SKM-1 (cell line): Measurements from ENCODE around the gene ZNF148.
"Not testable (repeated sequence)": the region's sequence is repeated elsewhere in the genome, so short reads cannot be mapped to it uniquely, and the experiment has no call there.

ENCODE experiments used
- DNase-seq: peaks from one replicate; lab custom pipeline; 2025; ENCODE audit not compliant: unreplicated experiment; lab: John Stamatoyannopoulos, UW

The ZNF148 gene

DNA sequence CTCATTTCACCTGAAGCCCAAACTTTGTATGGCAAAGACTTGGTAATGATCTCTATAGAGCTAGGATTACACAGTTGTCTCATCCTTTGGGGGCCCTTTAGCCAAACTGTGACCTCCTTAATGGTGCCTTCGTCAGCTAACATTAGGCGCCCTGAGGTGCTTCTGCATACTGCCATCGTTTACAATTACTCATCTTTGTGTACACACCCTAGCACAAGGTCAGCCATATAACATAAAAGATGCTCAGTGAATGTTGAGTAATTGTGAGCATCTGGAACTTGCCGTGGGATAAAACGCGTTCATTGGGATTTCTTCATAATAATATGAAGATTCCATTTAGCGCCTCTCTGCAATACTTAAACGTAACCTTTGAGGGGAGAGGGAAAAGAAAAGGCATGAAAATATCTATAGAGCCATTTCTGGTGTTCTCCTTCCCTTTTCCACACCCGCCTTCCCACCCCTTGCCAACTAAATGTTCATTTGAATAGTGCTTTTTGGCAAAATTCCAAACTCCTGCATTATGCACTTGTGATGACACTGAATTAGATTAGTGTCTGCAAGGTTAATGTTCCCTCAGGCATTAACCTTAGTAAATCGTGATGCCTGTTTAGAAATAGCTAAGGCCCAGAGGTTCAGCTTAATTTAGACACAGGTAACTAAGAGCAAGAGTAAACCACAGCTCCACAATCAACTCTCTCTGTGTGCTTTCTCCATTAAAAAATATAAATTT lies 990 bp upstream of the ZNF148 start:
- DNase-seq = no peak

DNA sequence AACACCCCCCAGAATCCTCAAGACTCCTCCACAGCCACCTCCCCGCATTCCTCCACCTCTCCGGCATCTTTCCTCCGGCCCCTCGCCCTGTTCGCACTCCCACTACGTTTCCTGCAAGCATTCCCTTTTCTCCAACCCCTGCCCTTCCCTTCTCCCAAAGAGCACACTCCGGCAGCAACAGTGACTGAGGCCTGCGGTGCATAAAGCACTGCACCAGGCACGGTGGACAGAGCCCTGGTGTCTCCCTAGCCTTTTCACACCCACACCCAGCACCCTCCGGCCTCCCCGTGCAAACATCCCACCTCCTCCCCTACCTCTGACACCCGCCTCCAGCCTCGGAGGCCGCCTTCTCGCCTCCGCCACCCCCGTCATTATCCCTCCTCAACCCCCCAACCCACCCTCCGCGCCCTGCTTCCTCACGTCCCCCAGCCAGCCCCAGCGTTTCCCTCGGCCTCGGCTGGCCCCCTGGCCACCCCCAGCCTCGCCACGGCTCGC lies 577 bp downstream of the ZNF148 start:
- DNase-seq = no peak

DNA sequence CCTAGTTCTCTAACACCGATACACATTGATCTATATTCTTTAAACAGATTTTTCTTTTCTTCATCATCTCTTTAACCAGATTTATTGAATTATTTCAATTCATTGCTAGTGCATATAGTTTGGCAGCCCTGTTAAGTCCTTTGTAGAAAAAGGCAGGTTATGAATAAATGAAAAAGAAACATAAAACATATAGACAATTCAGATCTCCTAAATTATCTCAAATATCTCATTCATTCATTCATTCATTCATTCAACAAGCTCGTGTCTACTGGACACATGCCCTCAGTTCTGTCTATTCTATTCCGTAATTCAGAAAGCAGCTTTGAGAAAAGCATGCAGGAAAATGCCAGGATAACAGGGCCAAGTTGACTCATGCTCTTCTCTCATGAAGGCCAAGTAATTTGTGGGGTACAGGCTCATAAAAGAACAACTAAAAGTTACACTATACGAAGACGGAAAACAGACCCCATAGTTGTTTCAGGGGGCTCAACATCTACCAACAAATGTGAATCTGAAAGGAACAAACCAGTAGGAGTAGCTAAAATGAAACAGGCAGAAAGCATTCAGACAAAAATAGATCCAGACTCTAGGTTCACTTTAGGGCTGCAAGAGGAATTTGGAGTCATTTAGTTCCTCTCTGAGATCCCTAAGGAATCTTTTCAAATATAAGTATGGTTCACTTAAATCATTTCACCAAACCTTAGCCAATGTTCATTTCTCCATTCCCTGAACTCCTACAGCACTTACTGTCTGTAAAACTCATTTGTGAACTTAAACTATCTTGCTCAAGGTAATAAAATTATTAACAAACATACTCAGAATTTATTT lies 7.5 kb downstream of the ZNF148 start:
- no peak for DNase-seq

DNA sequence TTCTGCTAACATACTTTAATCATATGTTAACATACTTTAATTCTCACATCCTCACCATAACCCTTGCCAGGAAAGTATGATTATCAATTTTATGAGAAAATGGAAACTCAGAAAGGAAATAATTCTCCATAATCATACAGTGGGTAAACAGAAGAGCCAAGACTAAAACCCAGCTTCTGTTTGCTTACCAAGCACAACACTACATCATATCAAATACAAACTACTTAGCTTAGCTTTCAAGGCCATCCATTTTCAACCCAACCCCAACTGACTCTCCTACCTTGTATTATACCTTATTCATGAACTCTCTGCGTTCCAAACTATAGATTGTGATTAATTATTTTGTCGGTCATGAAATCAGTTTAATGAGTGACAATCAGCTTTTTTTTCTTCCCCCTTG lies 9.0 kb downstream of the ZNF148 start:
- DNase-seq = no peak

DNA sequence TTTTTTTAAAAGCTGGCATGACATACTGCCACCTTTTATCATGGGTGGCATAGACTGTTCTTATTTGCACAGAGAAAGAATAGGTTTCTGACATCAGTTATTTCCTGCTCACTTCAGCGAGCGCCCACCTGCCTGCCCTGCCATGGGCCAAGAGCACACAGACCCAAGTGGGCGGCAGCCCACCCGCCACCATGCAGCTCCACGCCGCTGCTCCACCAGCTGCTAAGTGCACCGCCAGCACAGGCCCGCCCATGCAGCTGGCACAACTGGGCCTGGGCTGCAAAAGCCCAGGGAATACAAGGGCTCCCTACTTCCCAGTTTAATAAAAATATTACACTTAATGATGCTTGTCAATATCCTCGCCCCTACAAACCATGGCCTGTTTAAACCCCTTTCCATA lies 15.4 kb downstream of the ZNF148 start:
- DNase-seq = no peak

DNA sequence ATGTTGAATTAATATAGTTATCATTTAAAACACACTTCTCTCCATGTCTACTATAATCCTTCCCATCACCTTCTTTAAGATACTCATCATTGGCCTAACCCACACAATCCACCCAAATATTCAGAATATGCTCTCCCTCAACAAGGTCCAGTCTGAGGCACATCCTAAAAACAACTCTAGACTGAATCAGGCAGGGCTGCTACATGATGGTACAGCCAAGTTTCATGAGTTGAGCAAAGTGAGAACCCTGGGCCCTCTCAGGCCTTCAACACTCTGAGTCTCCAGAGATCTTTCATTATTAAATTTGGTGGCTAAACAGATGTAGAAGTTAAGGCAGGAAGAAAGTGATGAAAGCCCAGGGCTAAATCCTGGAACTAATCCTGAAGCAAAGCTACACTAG lies 16.2 kb downstream of the ZNF148 start:
- DNase-seq = no peak

DNA sequence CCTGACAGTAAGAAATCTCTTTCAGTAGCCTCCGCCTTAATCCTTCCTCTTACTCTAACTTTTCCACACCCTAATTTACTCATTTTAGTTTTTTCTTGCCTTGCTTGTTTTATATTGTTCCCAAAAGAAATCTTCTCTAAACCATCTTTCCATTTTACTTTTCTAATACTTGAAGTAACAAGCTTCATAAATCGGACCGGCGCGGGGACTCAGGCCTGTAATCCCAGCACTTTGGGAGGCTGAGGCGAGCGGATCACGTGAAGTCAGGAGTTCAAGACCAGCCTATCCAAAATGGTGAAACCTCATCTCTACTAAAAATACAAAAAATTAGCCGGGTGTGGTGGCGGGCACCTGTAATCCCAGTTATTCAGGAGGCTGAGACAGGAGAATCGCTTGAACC lies 17.3 kb downstream of the ZNF148 start:
- no peak for DNase-seq

DNA sequence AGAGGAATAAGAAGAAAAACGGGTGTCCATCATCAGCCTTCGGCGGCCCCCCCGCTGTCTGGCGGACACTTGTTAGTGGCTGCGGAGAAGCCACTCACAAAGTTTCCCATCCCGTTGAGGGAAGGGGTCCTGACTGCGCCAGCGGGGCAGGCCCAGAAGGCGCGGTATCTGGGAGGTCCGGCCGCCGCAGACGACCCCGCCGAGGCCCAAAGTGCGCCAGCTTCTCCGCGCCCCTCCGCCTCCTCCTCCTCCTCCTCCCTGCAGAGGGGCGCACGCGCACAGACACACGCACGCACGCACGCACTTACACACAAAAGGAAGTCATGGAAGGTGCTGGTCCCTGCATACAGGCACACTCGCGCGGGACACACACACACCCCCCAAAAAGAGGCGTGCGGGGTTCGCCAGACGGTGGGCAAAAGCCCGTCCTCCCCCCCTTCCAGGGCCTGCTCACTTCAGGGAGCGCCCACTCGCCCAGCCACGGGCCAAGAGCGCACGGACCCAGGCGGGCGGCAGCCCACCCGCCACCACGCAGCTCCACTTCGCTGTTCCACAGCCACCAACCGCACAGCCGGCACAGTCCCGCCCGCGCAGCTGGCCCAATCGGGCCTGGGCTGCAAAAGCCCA lies 18.0 kb downstream of the ZNF148 start:
- no peak for DNase-seq

DNA sequence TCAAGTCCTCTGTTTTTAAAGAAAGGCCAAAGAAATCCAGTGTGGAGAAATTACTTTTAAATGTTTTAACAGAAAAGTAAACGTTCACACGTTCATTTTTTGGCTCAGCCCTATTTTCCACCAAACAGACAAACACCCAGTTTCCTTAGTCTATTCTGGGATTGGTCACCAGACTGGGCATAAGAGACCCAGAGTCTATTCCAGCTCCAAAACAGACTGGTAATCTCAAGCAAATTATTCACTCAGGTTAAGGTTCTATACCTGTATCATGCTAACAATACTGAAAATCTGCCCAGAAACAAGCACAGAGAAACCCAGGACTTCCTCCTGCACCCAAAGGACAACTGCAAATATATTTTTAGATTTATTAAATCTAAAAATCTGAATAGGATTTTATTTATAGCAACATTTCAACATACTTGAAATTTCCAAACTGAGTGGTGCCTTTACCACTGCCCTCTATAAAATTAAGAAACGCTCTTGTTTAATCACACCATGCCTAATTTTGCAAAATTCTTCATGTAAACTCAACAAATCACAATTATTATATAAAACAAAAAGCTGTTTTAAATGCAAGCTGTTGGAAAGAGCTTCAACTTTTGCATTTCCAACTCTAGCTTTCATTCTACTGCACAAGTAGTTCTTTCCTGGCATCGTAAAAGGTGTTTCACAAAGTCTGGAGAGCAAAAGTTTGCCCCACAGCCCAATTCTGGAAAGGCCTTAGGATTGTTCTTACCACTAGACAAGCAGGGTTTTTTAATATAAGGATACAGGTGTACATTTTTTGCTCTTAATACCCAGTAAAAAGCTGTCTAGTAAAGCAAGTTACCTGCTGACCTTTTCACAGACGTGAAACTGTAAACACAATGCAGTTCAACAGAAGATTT lies 18.7 kb downstream of the ZNF148 start:
- DNase-seq = no peak

DNA sequence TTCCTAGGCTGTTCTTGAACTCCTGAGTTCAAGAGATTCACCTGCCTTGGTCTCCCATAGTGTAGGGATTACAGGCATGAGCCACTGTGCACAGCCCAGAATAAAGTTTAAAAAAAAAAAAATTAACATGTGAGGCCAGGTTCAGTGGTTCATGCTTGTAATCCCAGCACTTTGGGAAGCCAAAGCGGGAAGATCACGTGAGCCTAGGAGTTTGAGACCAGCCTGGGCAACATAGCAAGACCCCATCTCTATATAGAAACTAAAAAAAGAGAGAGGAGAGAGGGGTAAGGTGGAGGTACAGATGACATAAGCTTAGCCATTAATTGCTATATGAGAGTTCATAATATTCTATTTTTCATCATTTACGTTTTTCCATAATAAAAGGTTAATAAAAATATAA lies 21.5 kb downstream of the ZNF148 start:
- DNase-seq = no peak

DNA sequence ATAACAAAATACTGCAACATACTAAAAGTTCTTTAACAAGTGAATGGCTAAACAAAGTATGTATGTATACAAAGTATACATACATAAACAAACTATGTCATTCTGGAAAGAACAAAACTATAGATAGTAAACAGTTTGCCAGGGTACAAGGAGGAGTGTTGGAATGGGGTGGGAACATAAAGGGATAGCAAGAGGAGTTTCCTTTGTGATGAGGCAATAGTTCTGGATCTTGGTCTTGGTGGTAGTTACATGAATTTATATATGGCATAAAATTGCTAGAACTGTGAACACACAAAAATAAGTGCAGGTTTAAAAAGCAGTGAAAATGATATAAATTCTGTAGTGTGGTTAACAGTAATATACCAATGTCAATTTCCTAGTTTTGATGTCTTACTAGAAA lies 22.0 kb downstream of the ZNF148 start:
- DNase-seq = no peak

DNA sequence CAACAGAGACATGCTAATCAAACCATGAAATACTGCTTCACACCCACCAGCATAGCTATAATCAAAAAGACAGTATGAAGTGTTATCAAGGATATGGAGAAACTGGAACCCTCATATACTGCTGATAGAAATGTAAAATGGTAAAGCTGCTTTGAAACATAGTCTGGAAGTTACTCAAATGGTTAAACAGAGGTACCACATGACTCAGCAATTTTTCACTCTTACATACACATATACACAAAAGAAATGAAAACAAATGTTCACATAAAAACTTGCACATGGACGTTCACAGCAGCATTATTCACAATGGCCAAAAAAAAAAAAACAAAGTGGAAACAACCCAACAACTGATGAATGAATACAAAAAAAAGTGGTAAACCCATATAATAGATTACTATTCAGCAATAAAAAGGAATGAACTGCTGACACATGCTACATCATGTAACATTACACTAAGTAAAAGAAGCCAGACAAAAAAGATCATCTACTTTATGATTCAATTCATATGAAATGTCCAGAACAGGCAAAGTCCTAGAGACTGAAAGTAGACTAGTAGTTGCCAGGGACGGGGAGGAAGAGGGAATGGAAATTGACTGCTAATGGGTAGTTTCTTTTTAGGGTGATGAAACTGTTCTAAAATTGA lies 23.2 kb downstream of the ZNF148 start:
- no peak for DNase-seq

DNA sequence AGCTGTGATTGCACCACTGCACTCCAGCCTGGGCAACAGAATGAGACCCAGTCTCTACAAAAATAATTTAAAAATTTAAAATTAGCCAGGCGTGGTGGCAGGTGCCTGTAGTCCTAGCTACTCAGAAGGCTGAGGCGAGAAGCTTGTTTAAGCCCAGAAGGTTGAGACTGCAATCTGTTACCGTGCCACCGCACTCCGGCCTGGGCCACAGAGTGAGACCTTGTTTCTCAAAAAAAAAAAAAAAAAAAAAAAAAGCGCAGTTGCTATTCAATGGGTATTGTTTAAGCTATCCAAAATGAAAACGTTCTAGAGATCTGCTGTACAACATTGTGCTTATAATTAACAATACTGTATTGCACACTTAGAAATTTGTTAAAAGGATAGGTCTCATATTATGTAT lies 24.0 kb downstream of the ZNF148 start:
- no peak for DNase-seq

DNA sequence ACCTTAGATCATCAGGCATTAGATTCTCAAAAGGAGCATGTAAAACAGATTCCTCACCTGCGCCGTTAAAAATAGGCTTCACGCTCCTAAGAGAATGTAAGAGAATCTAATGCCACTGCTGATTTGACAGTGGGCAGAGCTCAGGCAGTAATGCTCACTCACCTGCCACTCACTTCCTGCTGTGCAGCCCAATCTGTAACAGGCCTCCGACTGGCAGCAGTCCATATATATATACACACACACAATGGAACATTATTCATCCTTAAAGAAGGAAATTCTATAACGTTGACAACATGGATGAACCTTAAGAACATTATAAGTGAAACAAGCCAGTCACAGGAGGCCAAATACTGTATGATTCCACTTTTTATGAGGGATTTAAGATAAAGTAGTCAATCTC lies 24.5 kb downstream of the ZNF148 start:
- DNase-seq = no peak

DNA sequence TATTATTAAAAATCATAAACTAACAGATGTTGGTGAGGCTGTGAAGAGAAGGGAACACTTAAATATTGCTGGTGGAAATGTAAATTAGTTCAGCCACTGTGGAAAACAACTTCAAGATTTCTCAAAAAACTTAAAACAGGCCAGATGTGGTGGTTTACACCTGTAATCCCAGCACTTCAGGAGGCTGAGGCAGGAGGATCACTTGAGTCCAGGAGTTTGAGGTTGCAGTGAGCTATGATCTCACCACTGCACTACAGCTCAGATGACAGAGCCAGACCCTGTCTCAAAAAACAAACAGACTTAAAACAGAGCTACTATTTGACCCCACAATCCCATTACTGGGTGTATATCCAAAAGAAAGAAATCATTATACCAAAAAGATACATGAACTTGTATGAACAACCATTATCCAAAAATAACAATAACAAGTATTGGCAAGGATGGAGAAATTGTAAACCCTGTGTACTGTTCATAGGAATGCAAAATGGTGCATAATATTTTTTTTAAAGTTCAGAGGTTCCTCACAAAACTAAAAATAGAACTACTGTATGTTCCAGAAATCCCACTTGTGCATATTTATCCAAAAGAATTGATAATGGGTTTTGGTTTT lies 25.5 kb downstream of the ZNF148 start:
- DNase-seq = no peak

DNA sequence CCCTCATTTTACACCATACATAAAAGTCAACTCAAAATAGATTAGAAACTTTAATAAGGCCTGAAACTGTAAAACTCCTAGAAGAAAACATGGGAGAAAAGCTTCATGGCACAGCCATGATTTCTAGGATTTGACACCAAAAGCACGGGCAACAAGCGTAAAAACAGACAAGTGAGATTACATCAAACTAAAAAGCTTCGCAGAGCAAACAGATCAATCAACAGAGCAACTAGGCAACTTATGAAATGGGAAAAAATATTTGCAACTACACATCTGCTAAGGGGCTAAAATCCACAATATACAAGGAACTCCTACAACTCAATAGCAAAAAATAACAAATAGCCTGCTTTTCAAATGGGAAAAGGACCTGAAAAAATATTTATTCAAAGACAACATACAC lies 26.1 kb downstream of the ZNF148 start:
- DNase-seq = no peak

DNA sequence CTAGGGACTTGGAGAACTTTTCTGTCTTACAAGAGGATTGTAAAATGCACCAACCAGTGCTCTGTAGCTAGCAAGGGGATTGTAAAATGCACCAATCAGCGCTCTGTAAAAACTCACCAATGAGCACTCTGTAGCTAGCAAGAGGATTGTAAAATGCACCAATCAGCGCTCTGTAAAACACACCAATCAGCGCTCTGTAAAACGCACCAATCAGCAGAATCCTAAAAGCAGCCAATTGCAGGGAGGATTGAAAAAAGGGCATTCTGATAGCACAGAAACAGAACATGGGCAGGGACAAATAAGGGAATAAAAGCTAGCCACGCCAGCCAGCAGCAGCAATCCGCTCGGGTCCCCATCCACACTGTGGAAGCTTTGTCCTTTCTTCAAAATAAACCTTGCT lies 31.8 kb downstream of the ZNF148 start:
- not testable (repeated sequence) for DNase-seq

DNA sequence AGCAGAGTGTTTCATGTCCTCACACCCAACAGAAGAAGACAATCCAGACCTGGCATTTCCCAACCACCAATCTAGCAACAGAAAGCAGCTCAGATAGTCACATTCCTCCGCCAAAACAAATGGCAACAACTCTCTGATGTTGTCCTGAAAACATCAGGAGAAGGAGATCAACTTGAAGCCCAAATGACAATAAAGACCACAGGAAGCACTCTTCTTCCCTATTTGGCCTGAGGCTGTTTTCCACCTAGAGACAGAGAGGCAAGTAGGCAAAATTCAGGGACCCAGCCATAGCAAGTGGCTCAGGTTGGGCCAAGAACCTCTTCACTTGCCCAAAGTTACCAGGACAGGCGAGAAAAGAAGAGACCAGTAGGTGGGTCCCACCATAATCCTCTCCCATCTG lies 35.0 kb downstream of the ZNF148 start:
- DNase-seq = no peak

DNA sequence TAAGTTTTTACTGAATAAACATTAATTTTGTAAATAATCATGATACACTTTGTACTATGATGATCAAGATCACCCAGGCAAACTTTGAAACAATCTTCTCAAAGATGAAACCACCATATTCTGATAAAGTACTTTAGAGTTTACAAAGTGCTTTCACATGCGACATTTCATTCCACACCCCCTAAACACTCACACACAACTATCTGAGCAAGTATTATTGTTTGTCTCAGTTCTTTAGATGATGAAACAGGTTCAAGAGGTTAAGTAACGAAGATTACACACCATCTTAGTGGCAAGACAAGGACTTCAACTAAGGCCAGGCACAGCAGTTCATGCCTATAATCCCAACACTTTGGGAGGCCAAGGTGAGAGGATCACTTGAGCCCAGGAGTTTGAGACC lies 37.6 kb downstream of the ZNF148 start:
- DNase-seq = no peak
